CD4-positive, alpha-beta memory T cell (primary cell): ENCODE results near the gene GALNS. TPM values are rescaled to one million over a fixed set of nuclear protein-coding genes. Genes with fewer than 3 reads are reported as not detected.

Experiments
- CTCF ChIA-PET: fragments of 350-600 bp; sonication (Branson Sonifier 250); formaldehyde crosslinking; loops from one replicate; lab custom pipeline; 2021; ENCODE audit warnings: inconsistent platforms; ENCODE audit not compliant: partially characterized antibody; lab: Charles Lee
- POLR2A ChIA-PET: fragments of 350-600 bp; sonication (Branson Sonifier 250); formaldehyde crosslinking; loops from one replicate; lab custom pipeline; 2021; ENCODE audit not compliant: partially characterized antibody; lab: Charles Lee
- DNase-seq, 5 donors: peaks; one replicate each; pipeline versions ENCODE4 v3.0.0 to v3.0.0-alpha.2; 2020 to 2022; ENCODE audit warnings: mixed read lengths in 1 of 5
- H3K27ac ChIP-seq: one replicate; pipeline ENCODE4 v1.7.0; 2013; ENCODE audit warnings: low read depth, low read length
- H3K27me3 ChIP-seq: 2 replicates; pipeline ENCODE4 v1.7.0; 2013; ENCODE audit warnings: mild to moderate bottlenecking, low read length, moderate library complexity; ENCODE audit not compliant: insufficient read depth
- H3K36me3 ChIP-seq: 2 replicates; pipeline ENCODE4 v1.7.0; 2013; ENCODE audit warnings: mild to moderate bottlenecking, low read length, moderate library complexity; ENCODE audit not compliant: insufficient read depth
- H3K4me1 ChIP-seq: 2 replicates; pipeline ENCODE4 v1.7.0; 2013; ENCODE audit warnings: mild to moderate bottlenecking, low read length, moderate library complexity; ENCODE audit not compliant: insufficient read depth
- H3K4me3 ChIP-seq, 2 donors: one replicate each; pipeline ENCODE4 v1.7.0; 2013; ENCODE audit warnings: low read length in 2 of 2, mild to moderate bottlenecking in 1 of 2
- H3K9me3 ChIP-seq, 2 donors: one replicate each; pipeline ENCODE4 v1.7.0; 2013; ENCODE audit warnings: low read length in 2 of 2, control low read depth in 1 of 2; ENCODE audit not compliant: control insufficient read depth in 1 of 2
- H3K27ac Mint-ChIP-seq, 7 donors: one replicate each; pipeline ENCODE4 v1.8.0; 2020 to 2021; ENCODE audit warnings: mixed read lengths in 7 of 7, mild to moderate bottlenecking in 6 of 7, inconsistent platforms in 3 of 7, moderate library complexity in 3 of 7
- H3K27me3 Mint-ChIP-seq, 2 donors: one replicate each; pipeline ENCODE4 v1.8.0; 2020 to 2021; ENCODE audit warnings: mixed read lengths in 2 of 2
- H3K36me3 Mint-ChIP-seq, 2 donors: one replicate each; pipeline ENCODE4 v1.8.0; 2020 to 2021; ENCODE audit warnings: mixed read lengths in 2 of 2, inconsistent platforms in 1 of 2, mild to moderate bottlenecking in 1 of 2
- H3K4me1 Mint-ChIP-seq, 4 donors: one replicate each; pipeline ENCODE4 v1.8.0; 2020 to 2021; ENCODE audit warnings: mixed read lengths in 4 of 4, mild to moderate bottlenecking in 1 of 4
- H3K4me3 Mint-ChIP-seq, 8 donors: one replicate each; pipeline ENCODE4 v1.8.0; 2020 to 2021; ENCODE audit warnings: mixed read lengths in 8 of 8, mild to moderate bottlenecking in 7 of 8, moderate library complexity in 6 of 8, inconsistent platforms in 3 of 8
- H3K9me3 Mint-ChIP-seq, 8 donors: one replicate each; pipeline ENCODE4 v1.8.0; 2020 to 2021; ENCODE audit warnings: mixed read lengths in 8 of 8, mild to moderate bottlenecking in 5 of 8, inconsistent platforms in 3 of 8, moderate library complexity in 1 of 8
- intact Hi-C: fragments of 100-400 bp; cut with micrococcal nuclease; formaldehyde crosslinking; loops from one replicate; pipeline ENCODE4 v1.15.1; 2023
- polyA plus RNA-seq, 2 donors: library from polyadenylated mRNA; unstranded; fragments of 300-500 nt; fragmentation: Illumina TruSeq; gene quantifications; one replicate each; pipeline ENCODE4 v1.2.3, GENCODE V29; 2021
- total RNA-seq, 2 experiments: library from RNA; stranded (reverse); gene quantifications; one replicate each; pipeline ENCODE4 v1.2.3, GENCODE V29; 2021

GALNS gene
- total and polyA plus RNA-seq, 4 experiments from 2014 or later, result 5.6 to 65.7 (median 33.7) TPM

GRCh38 chr16:88787579-88788314, 69.0 kb downstream of the GALNS start:
- Histone ChIP-seq H3K27ac (no peak overlapping the region), H3K4me1 (peaks cover 50% of the 10 kb centered on the region), H3K9me3 (no peaks in the 10 kb centered on the region), H3K27me3 (no peaks in the 10 kb centered on the region), H3K4me3 (no peak overlapping the region), H3K36me3 (no peaks in the 10 kb centered on the region)
- CTCF ChIA-PET, result interaction anchor here (0.9 to 10.7 kb wide), 6 partner anchors 13 to 47 kb away, joined by 3 to 137 read pairs (median 6); no protein-coding TSS in a partner anchor
- H3K4me1 Mint-ChIP-seq, result peaks cover 25 to 44% (median 34%) of the 10 kb centered on the region in 4 donors
- no peaks in the 10 kb centered on the region for H3K9me3 Mint-ChIP-seq
- intact Hi-C loops, result no loop called here
- H3K27ac Mint-ChIP-seq, result peak overlapping the region in 3 of 7 donors; percentile 42 to 70 (median 59)
- H3K27me3 Mint-ChIP-seq, result no peaks in the 10 kb centered on the region
- DNase-seq, result no peak
- H3K36me3 Mint-ChIP-seq, result peaks cover 0 to 6% of the 10 kb centered on the region in 2 donors
- POLR2A ChIA-PET, result interaction anchor here (0.8 to 2.4 kb wide), 3 partner anchors 12 to 87 kb away, joined by 3 to 7 read pairs (median 5); partner anchors contain the start of gene CDT1
- peak overlapping the region in 3 of 8 donors; percentile 3 to 49 (median 36) for H3K4me3 Mint-ChIP-seq

- peak within 1 kb of the TSS; percentile 74 for H3K27ac ChIP-seq
- no peaks in the 10 kb centered on the region for H3K9me3 ChIP-seq
- peak within 1 kb of the TSS; percentile 79 to 94 (median 85) for H3K4me3 Mint-ChIP-seq
- no peaks in the 10 kb centered on the region for H3K27me3 ChIP-seq
- H3K27me3 Mint-ChIP-seq, result no peaks in the 10 kb centered on the region
- H3K36me3 ChIP-seq, result no peaks in the 10 kb centered on the region
- peaks cover 0 to 16% of the 10 kb centered on the region in 2 donors for H3K36me3 Mint-ChIP-seq
- POLR2A ChIA-PET, result interaction anchor here (0.6 to 8.8 kb wide), 8 partner anchors 23 to 98 kb away, joined by 3 to 206 read pairs (median 5); partner anchors contain the start of genes APRT, CDT1, GALNS and TRAPPC2L
- H3K9me3 Mint-ChIP-seq, result peaks cover 0 to 1% (median 0%) of the 10 kb centered on the region in 8 donors
- H3K4me1 ChIP-seq, result peaks cover 52% of the 10 kb centered on the region
- CTCF ChIA-PET, result interaction anchor here (0.8 to 10.7 kb wide), 7 partner anchors 9 to 73 kb away, joined by 3 to 137 read pairs (median 4); no protein-coding TSS in a partner anchor
- intact Hi-C loops, result loop anchor here (1.0 kb wide), 4 partner anchors 17 to 48 kb away; partner anchors contain the start of gene APRT
- peaks cover 32 to 46% (median 41%) of the 10 kb centered on the region in 4 donors for H3K4me1 Mint-ChIP-seq
- H3K4me3 ChIP-seq, result peak within 1 kb of the TSS; percentile 26 to 70
- peak; percentile 79 to 88 (median 85) for DNase-seq
- H3K27ac Mint-ChIP-seq, result peak within 1 kb of the TSS; percentile 17 to 95 (median 72)
Measured at GRCh38 chr16:88785106-88785924, 71.4 kb downstream of the GALNS start, which contains the start of gene PIEZO1. Gene PIEZO1, minus strand, starts transcription at chr16:88785220. Its CDS starts 256 bp downstream, at chr16:88784964.

GRCh38 chr16:88784856-88785105, 72.0 kb downstream of the GALNS start:
- no peaks in the 10 kb centered on the region for H3K27me3 Mint-ChIP-seq
- Histone ChIP-seq H3K27me3 (no peaks in the 10 kb centered on the region), H3K4me1 (peaks cover 52% of the 10 kb centered on the region), H3K36me3 (no peaks in the 10 kb centered on the region), H3K9me3 (no peaks in the 10 kb centered on the region), H3K4me3 (peak overlapping the region in 1 of 2 donors; percentile 70), H3K27ac (peak overlapping the region; percentile 74)
- DNase-seq, result no peak
- ChIA-PET POLR2A (interaction anchor here (0.7 to 8.8 kb wide), 9 partner anchors 11 to 214 kb away, joined by 3 to 206 read pairs (median 5); partner anchors contain the start of genes APRT, CDT1, GALNS and TRAPPC2L), CTCF (interaction anchor here (2.7 to 10.7 kb wide), 4 partner anchors 26 to 73 kb away, joined by 13 to 137 read pairs (median 47); partner anchors contain the start of genes GALNS and TRAPPC2L)
- H3K4me3 Mint-ChIP-seq, result peak overlapping the region in 1 of 8 donors; percentile 85
- no peak overlapping the region for H3K27ac Mint-ChIP-seq
- intact Hi-C loops, result loop anchor here (1.0 to 5.0 kb wide), 5 partner anchors 18 to 97 kb away; partner anchors contain the start of genes APRT and SNAI3
- H3K9me3 Mint-ChIP-seq, result peaks cover 0 to 1% (median 0%) of the 10 kb centered on the region in 8 donors
- peaks cover 33 to 46% (median 42%) of the 10 kb centered on the region in 4 donors for H3K4me1 Mint-ChIP-seq
- H3K36me3 Mint-ChIP-seq, result peaks cover 0 to 16% of the 10 kb centered on the region in 2 donors

DNA sequence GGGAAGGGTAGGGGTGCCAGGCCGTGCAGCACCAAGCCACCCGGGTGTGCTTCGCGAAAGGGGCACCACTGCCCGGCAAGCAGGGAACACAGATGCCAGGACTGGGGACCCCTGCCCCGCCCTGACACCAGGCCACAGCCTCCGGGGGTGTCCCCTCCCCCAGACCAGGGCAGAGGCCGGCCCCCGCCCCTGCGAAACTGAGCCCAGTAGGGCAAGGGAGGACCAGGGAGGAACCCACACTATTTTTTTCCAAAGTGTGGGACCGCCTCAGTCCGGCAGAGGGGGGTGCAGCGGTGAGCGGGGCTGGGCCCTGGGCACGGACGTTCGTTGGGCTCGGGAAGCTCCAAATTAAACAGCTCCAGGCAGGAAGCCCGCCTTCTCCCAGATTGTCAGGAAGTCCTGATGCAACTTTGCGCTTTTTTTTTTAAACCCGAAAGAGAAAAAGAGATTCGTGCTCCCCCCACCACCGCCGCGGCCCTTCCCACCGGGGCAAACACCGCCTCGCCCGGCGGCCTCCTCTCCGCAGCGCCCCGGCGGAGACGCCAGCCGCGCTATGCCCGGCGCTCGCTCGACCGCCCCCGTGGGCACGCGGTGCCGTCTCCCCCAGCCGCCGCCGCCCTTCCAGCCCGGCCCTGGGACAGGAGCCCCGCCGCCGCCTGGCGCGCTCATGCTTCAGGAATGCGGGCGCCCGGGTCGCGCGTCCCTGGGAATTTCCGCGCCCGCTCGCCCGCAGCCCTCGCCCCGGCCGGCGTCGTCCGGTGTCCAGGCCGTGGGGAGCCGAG, 72.5 kb downstream of the GALNS start:
- Histone ChIP-seq H3K27me3 (no peaks in the 10 kb centered on the region), H3K36me3 (no peaks in the 10 kb centered on the region), H3K27ac (peak overlapping the region; percentile 74), H3K4me3 (peak overlapping the region; percentile 26 to 70), H3K9me3 (no peaks in the 10 kb centered on the region), H3K4me1 (peaks cover 52% of the 10 kb centered on the region)
- Mint-ChIP-seq H3K4me3 (peak overlapping the region; percentile 79 to 94 (median 86)), H3K27ac (peak overlapping the region in 6 of 7 donors; percentile 53 to 98 (median 79)), H3K27me3 (no peaks in the 10 kb centered on the region), H3K9me3 (peaks cover 0 to 1% (median 0%) of the 10 kb centered on the region in 8 donors), H3K36me3 (peaks cover 0 to 16% of the 10 kb centered on the region in 2 donors), H3K4me1 (peaks cover 30 to 46% (median 40%) of the 10 kb centered on the region in 4 donors)
- CTCF ChIA-PET, result interaction anchor here (0.8 to 10.7 kb wide), 8 partner anchors 16 to 164 kb away, joined by 3 to 137 read pairs (median 8); partner anchors contain the start of genes GALNS and TRAPPC2L
- POLR2A ChIA-PET, result interaction anchor here (0.9 to 8.8 kb wide), 12 partner anchors 10 to 214 kb away, joined by 3 to 206 read pairs (median 7); partner anchors contain the start of genes APRT, CDT1, CTU2 and GALNS
- intact Hi-C loops, result loop anchor here (5.0 kb wide), 1 partner anchor 97 kb away; the partner anchor contains the start of gene SNAI3
- peak in 3 of 5 donors; percentile 30 to 43 (median 38) for DNase-seq

DNA sequence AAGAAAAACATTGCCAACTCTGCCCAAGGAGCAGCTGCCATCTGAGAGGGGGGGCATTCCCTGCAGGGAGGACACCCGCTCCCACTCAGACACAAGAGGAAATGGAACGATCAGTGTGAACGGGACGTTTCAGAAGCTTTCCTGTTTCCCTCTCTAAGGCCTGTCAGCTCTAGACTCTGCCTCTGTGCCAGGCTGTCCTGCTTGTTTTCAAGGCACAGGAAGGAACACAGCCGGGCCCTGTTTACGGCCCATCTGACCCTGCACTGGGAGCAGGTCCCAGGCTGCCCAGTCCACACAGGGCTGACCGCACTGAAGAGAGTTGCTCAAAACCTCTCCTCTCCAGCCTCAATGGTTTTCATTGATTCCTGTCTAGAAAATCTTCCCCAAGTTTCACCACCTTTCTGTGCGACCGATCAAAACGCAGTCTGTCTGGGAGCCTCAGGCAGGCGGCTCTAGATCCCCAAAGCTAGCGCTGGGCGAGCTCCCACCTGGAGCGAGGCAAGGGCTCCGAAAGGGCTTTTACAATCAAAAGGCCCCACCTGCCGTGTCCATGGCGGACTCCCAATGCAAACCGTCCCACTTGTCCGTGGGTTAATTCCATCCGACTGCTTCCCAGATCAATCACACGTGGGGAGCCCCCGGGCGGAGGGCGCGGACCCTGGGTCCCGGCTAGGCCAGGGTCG, 73.2 kb downstream of the GALNS start:
- no peaks in the 10 kb centered on the region for H3K27me3 Mint-ChIP-seq
- H3K27ac Mint-ChIP-seq, result peak overlapping the region; percentile 95 to 98 (median 95)
- H3K4me3 Mint-ChIP-seq, result peak overlapping the region; percentile 81 to 97 (median 90)
- Histone ChIP-seq H3K27me3 (no peaks in the 10 kb centered on the region), H3K9me3 (no peaks in the 10 kb centered on the region), H3K27ac (peak overlapping the region; percentile 74), H3K4me1 (peaks cover 59% of the 10 kb centered on the region), H3K4me3 (peak overlapping the region; percentile 26 to 70), H3K36me3 (no peaks in the 10 kb centered on the region)
- DNase-seq, result no peak
- H3K36me3 Mint-ChIP-seq, result peaks cover 0 to 16% of the 10 kb centered on the region in 2 donors
- intact Hi-C loops, result loop anchor here (2.0 to 5.0 kb wide), 2 partner anchors 25 to 96 kb away; partner anchors contain the start of gene SNAI3
- POLR2A ChIA-PET, result interaction anchor here (0.5 to 8.8 kb wide), 15 partner anchors 10 to 213 kb away, joined by 3 to 206 read pairs (median 5); partner anchors contain the start of genes APRT, CDT1, CTU2 and GALNS
- peaks cover 0 to 1% (median 0%) of the 10 kb centered on the region in 8 donors for H3K9me3 Mint-ChIP-seq
- CTCF ChIA-PET, result interaction anchor here (0.7 to 10.7 kb wide), 10 partner anchors 15 to 164 kb away, joined by 3 to 137 read pairs (median 4); partner anchors contain the start of genes GALNS and TRAPPC2L
- peaks cover 30 to 51% (median 42%) of the 10 kb centered on the region in 4 donors for H3K4me1 Mint-ChIP-seq
